GM18907 (cell line): ENCODE results near the gene ITPR1.
"Not testable (repeated sequence)": the region's sequence is repeated elsewhere in the genome, so short reads cannot be mapped to it uniquely, and the experiment has no call there.

Experiments used
- ATAC-seq: cut with Tn5 transposase; IDR thresholded peaks from one replicate; pipeline ENCODE4 v1.9.1; 2021; ENCODE audit warnings: mild to moderate bottlenecking, moderate library complexity; ENCODE audit not compliant: unreplicated experiment

ITPR1 gene

DNA sequence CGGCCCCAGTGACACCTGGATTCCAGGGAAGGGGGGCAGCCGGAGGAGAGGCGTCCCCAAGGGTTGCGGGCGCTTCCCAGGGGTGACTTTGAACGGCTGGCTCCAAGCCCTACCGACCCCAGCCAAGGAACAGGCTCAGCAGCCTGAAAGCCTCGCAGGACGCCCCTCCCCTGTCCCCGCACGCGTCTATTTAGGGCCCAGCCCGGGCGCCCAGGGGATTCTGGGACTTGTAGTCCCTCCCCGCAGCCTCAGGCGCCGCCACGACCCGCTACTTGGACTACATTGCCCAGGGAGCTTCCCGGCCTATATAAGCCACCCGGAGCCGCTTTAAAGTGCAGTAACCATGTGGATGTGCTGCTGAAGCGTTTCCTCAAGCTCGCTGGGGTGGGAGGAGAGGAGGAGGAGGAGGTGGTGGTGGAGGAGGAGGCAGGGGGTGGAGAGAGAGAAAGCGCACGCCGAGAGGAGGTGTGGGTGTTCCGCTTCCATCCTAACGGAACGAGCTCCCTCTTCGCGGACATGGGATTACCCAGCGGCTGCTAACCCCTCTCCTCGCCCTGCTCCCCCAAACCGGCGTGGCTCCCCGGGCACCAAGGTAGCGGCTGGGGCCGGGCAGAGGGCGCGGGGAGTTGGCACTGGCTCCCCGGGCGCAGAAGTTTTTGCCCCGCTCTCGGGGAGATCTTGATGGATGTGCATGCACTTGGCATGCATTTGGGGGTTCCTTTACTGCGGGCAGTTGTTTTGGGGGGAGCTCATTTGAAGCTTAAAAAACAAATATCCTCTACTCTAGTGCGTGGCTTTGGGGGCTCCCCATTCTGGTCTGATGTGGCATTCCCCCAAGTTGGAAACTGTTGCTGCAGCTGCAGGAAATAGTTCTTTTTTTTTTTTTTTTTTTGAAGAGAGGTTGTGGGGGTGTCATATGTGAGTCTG lies at the start of gene ITPR1:
ITPR1 (plus strand) TSS at position 335 of the 927 bp plus-strand sequence. CDS start 23,144 bp downstream, outside the sequence.
- peak; percentile 96 for ATAC-seq

GRCh38 chr3:4447295-4447999 lies 45.7 kb upstream of the ITPR1 start:
- ATAC-seq = no peak

- no peak for ATAC-seq
Observed at GRCh38 chr3:4448187-4448586, 45.0 kb upstream of the ITPR1 start.

DNA sequence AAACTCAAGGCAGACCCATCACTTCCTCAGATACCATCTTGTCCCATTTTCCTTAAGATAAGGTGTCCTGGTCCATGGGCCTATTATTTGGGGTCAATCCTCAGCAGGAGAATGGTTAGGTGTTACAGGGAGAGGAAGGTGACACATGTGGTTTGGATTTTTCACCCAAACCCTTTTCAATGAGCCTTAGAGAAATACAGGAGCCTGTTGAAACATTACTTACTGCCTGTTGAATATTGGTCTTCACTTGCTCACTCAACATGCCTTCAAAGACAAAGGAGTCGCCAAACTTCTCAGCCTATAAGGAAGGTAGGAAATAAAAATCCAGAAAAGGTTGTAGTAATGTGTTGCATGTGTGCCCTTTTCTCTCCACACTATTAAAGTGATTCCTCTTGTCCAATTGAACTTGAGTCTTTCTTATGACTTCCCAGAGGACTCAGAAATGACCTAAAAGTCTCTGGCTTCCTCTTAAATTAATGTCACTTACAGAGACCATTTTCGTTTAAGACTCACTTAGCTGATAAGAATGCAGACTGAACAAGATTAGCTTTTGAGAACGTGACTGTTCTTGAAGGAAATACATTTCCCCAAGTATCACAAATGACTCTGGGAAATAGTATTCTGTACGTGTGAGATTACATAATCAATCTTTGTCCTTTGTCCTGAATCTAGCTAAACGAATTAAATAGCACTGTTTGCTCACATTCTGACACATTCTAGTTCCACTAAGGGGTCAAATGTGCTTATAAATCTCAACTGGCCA lies 43.9 kb upstream of the ITPR1 start:
- no peak for ATAC-seq

GRCh38 chr3:4454142-4454541 lies 39.0 kb upstream of the ITPR1 start:
- ATAC-seq = no peak

- ATAC-seq = not testable (repeated sequence)
Observed at GRCh38 chr3:4456780-4457179, 36.4 kb upstream of the ITPR1 start.

GRCh38 chr3:4458961-4459360 lies 34.2 kb upstream of the ITPR1 start:
- ATAC-seq = no peak

DNA sequence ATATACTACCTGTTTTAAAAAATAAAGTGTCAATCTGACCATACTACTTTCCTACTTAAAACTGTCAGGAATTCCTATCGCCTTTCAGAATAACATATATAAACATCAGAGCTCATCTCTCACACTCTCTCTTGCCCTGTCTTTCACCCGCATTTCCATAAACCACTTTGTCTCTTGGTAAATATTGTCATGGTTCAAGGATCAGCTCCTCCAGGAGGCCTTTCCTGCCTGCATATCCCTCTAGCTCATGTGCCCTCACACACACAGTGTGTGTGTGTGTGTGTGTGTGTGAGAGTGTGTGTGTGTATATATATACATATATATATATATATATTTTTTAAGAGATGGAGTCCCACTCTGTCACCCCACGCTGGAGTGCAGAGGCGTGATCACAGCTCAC lies 32.8 kb upstream of the ITPR1 start:
- no peak for ATAC-seq

- ATAC-seq = no peak
Observed at GRCh38 chr3:4461468-4462090, 31.6 kb upstream of the ITPR1 start.

GRCh38 chr3:4462369-4463040 lies 30.6 kb upstream of the ITPR1 start:
- no peak for ATAC-seq

DNA sequence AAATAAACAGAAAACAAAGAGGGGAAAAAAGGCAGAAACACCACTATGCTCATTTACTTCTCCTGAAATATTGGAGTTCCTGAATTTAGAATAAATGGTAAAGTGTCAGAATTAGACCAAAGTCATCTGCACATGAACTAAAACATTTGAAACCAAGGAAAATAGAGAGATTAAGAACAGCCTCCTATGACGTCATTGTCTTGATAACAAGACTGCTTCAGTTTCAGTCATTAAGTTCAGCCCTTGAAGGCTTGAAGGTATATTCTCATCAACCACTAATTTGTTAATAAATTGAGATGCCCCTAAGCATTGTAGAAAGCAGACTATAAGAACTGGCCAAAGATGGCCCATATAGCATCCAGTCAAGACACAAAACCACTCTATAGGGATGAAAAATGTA lies 28.6 kb upstream of the ITPR1 start:
- no peak for ATAC-seq

GRCh38 chr3:4466741-4467521 lies 26.2 kb upstream of the ITPR1 start, which contains the start of gene SUMF1:
SUMF1 (minus strand) TSS chr3:4467269; CDS start chr3:4467245, 24 bp downstream.
- peak; percentile 100 for ATAC-seq

- ATAC-seq = no peak
Observed at GRCh38 chr3:4467522-4467867, 25.7 kb upstream of the ITPR1 start.

DNA sequence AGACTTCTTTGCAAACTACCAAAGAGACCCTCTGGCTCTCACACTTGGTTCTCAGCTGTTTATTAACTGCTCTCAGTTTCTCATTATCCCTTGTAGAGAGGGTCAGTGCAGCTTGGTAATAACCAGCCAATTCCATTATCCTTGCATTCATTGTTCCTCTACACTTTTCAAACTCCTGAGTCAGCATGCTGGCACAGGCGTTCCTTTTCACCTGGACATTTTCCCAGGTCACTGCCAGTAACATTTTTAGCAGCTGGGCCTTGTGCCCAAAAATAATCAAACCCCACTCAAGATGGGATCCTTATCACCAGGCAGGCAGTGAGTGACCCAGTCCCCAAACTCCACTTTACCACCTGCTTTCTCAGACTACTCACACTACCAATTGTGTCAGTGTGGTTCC lies 21.2 kb upstream of the ITPR1 start:
- ATAC-seq = no peak

GRCh38 chr3:4472312-4472711 lies 20.8 kb upstream of the ITPR1 start:
- no peak for ATAC-seq

DNA sequence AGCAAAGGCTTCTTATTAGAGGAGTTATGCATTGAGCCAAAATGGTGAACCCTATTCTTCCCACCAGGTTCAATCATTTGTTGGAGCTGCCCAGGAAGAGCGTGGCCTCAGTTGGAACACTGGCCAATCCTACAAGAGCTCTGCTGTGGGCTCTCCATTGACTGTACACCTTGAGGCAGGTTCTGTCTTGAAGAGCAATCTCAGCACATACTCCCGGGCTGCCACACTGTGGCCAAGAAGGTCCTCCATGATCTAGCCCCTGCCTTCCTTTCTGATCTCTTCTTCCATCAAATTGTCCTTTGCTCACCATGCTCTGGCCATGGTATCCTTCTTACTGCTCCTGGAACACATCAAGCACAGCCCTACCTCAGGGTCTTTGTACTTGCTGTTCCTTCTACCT lies 20.4 kb upstream of the ITPR1 start:
- no peak for ATAC-seq

GRCh38 chr3:4474683-4475490 lies 18.3 kb upstream of the ITPR1 start:
- peak; percentile 74 for ATAC-seq

- no peak for ATAC-seq
Observed at GRCh38 chr3:4475804-4476203, 17.3 kb upstream of the ITPR1 start.

DNA sequence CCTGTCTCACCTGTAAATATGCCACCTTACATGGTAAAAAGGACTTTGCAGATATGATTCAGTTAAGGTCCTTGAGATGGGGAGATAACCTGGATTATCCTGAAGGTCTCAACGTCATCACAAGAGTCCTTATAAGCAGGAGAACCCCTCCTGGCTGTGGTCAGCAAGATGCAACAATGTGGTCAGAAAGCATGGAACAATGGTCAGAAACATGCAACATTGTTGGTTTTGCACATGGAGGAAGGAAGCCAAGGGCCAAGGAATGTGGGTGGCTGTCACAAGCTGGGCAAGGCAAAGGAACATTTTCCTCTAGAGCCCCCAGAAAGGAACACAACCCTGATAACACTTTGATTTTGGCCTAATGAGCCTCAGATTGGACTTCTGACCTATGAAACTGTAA lies 16.7 kb upstream of the ITPR1 start:
- no peak for ATAC-seq
